HepG2 (cell line): ENCODE results near the gene SOCS1. TPM values are rescaled to one million over a fixed set of nuclear protein-coding genes. Genes with fewer than 3 reads are reported as not detected.

ENCODE experiments used
- ELF1 ChIP-seq: sonication (generic); formaldehyde crosslinking; IDR thresholded peaks from 2 replicates; pipeline ENCODE4 v1.4.0; 2020; ENCODE audit warnings: missing genetic modification reagents
- HDAC2 ChIP-seq: sonication (generic); formaldehyde crosslinking; IDR thresholded peaks from 2 replicates; pipeline ENCODE4 v1.4.0; 2020; ENCODE audit warnings: missing genetic modification reagents
- HHEX ChIP-seq: IDR thresholded peaks from 2 replicates; pipeline ENCODE4 v1.6.1; 2016; ENCODE audit warnings: control low read depth
- JUN ChIP-seq: sonication (generic); formaldehyde crosslinking; IDR thresholded peaks from 2 replicates; pipeline ENCODE4 v1.4.0; 2020; ENCODE audit warnings: mild to moderate bottlenecking, missing genetic modification reagents
- KLF15 ChIP-seq: sonication (generic); formaldehyde crosslinking; IDR thresholded peaks from 2 replicates; pipeline ENCODE4 v1.8.1; 2023; ENCODE audit warnings: borderline replicate concordance, mild to moderate bottlenecking, inconsistent platforms, missing genetic modification reagents, mixed read lengths
- KMT2A ChIP-seq: sonication (generic); formaldehyde crosslinking; IDR thresholded peaks from 2 replicates; pipeline ENCODE4 v1.4.0; 2020; ENCODE audit warnings: missing genetic modification reagents
- MAF1 ChIP-seq: sonication (generic); formaldehyde crosslinking; IDR thresholded peaks from 2 replicates; pipeline ENCODE4 v1.5.0; 2020; ENCODE audit warnings: missing genetic modification reagents, borderline replicate concordance
- MIER2 ChIP-seq: IDR thresholded peaks from 2 replicates; pipeline ENCODE4 v1.6.1; 2016; ENCODE audit warnings: missing biosample characterization, missing genetic modification reagents
- YY1 ChIP-seq: IDR thresholded peaks from 2 replicates; pipeline ENCODE4 v1.6.1; 2011; ENCODE audit warnings: low read length, low read depth, moderate library complexity, mild to moderate bottlenecking; ENCODE audit not compliant: insufficient read depth, insufficient replicate concordance
- ZNF230 ChIP-seq: sonication (generic); formaldehyde crosslinking; IDR thresholded peaks from 2 replicates; pipeline ENCODE4 v1.4.0; 2020; ENCODE audit warnings: mild to moderate bottlenecking, missing genetic modification reagents
- ZNF256 ChIP-seq: sonication (generic); formaldehyde crosslinking; conservative IDR thresholded peaks from 2 replicates; pipeline ENCODE4 v1.4.0; 2020; ENCODE audit warnings: missing genetic modification reagents
- ZNF44 ChIP-seq: sonication (generic); formaldehyde crosslinking; IDR thresholded peaks from 2 replicates; pipeline ENCODE4 v1.5.1; 2020; ENCODE audit warnings: mild to moderate bottlenecking, missing genetic modification reagents
- ZNF660 ChIP-seq: sonication (generic); formaldehyde crosslinking; IDR thresholded peaks from 2 replicates; pipeline ENCODE4 v1.5.1; 2020; ENCODE audit warnings: mild to moderate bottlenecking, low read depth, missing genetic modification reagents, borderline replicate concordance
- ZNF687 ChIP-seq: sonication (generic); formaldehyde crosslinking; IDR thresholded peaks from 2 replicates; pipeline ENCODE4 v1.5.1; 2020; ENCODE audit warnings: mild to moderate bottlenecking, missing genetic modification reagents, moderate library complexity
- ZNF792 ChIP-seq: IDR thresholded peaks from 2 replicates; pipeline ENCODE4 v1.6.1; 2016
- ZSCAN12 ChIP-seq: sonication (generic); formaldehyde crosslinking; IDR thresholded peaks from 2 replicates; pipeline ENCODE4 v1.9.0; 2021; ENCODE audit warnings: mild to moderate bottlenecking, missing genetic modification reagents
- polyA plus RNA-seq, 8 experiments: library from polyadenylated mRNA; depleted of rRNA in 3 of 8; stranded (reverse) in 7 of 8; unstranded in 1 of 8; fragments of >200 nt; fragmentation: Illumina TruSeq in 4 of 8; extraction: Trizol in 4 of 8; gene quantifications; 2 replicates each; pipeline versions ENCODE4 v1.2.1 to v1.2.3, GENCODE V29; 2011 to 2016; ENCODE audit warnings: low read depth in 4 of 8, missing spikeins in 1 of 8, mixed read lengths in 1 of 8; ENCODE audit not compliant: insufficient read depth in 1 of 8
- total RNA-seq, 5 experiments: library from RNA; depleted of rRNA; stranded (reverse); fragments of >200 nt; fragmentation: Illumina TruSeq; extraction: Trizol; gene quantifications; 2 replicates each; pipeline ENCODE4 v1.2.3, GENCODE V29; 2016; ENCODE audit warnings: low read depth in 1 of 5
- TF ChIP-seq, protein P1 (sequence below): fragments of 450-650 bp; IDR thresholded peaks from 2 replicates; pipeline ENCODE4 v1.6.1; 2017; ENCODE audit warnings: mild to moderate bottlenecking
- TF ChIP-seq, protein P2 (sequence below): sonication (generic); formaldehyde crosslinking; IDR thresholded peaks from 2 replicates; pipeline ENCODE4 v1.8.1; 2023; ENCODE audit warnings: mild to moderate bottlenecking, inconsistent platforms, moderate library complexity, missing genetic modification reagents, borderline replicate concordance
- TF ChIP-seq, protein P3 (sequence below): sonication (generic); formaldehyde crosslinking; IDR thresholded peaks from 2 replicates; pipeline ENCODE4 v1.8.0; 2022; ENCODE audit warnings: missing genetic modification reagents, low read depth, mild to moderate bottlenecking, borderline replicate concordance
- TF ChIP-seq, protein P4 (sequence below): sonication (generic); formaldehyde crosslinking; IDR thresholded peaks from 2 replicates; pipeline ENCODE4 v1.4.0; 2020; ENCODE audit warnings: mild to moderate bottlenecking, missing genetic modification reagents

SOCS1 gene
- total and polyA plus RNA-seq, 2 of the 13 experiments (the other 11 are each of a cell fraction or from before 2014, with no cell fraction given), result 5.3 to 6.3 TPM

- TF ChIP-seq, protein P1, sequence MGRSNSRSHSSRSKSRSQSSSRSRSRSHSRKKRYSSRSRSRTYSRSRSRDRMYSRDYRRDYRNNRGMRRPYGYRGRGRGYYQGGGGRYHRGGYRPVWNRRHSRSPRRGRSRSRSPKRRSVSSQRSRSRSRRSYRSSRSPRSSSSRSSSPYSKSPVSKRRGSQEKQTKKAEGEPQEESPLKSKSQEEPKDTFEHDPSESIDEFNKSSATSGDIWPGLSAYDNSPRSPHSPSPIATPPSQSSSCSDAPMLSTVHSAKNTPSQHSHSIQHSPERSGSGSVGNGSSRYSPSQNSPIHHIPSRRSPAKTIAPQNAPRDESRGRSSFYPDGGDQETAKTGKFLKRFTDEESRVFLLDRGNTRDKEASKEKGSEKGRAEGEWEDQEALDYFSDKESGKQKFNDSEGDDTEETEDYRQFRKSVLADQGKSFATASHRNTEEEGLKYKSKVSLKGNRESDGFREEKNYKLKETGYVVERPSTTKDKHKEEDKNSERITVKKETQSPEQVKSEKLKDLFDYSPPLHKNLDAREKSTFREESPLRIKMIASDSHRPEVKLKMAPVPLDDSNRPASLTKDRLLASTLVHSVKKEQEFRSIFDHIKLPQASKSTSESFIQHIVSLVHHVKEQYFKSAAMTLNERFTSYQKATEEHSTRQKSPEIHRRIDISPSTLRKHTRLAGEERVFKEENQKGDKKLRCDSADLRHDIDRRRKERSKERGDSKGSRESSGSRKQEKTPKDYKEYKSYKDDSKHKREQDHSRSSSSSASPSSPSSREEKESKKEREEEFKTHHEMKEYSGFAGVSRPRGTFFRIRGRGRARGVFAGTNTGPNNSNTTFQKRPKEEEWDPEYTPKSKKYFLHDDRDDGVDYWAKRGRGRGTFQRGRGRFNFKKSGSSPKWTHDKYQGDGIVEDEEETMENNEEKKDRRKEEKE, result no peak
- no peak for TF ChIP-seq YY1
- peak; percentile 51 for TF ChIP-seq ZNF687
- TF ChIP-seq MIER2 (CRISPR knock-in tag), result no peak
- no peak for TF ChIP-seq ZNF44 (CRISPR knock-in tag)
- TF ChIP-seq ZNF792 (CRISPR knock-in tag), result no peak
- TF ChIP-seq HDAC2 (CRISPR knock-in tag), result no peak
- TF ChIP-seq HHEX (CRISPR knock-in tag), result no peak
- TF ChIP-seq, protein P2, sequence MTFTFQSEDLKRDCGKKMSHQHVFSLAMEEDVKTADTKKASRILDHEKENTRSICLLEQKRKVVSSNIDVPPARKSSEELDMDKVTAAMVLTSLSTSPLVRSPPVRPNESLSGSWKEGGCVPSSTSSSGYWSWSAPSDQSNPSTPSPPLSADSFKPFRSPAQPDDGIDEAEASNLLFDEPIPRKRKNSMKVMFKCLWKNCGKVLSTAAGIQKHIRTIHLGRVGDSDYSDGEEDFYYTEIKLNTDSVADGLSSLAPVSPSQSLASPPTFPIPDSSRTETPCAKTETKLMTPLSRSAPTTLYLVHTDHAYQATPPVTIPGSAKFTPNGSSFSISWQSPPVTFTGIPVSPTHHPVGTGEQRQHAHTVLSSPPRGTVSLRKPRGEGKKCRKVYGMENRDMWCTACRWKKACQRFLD (CRISPR knock-in tag), result no peak
- no peak for TF ChIP-seq JUN
- TF ChIP-seq ZNF230, result 0 out of 2 replicates have a peak, but pooled peaks have one; percentile 32
- no peak for TF ChIP-seq ZNF660 (CRISPR knock-in tag)
- no peak for TF ChIP-seq ZNF256 (CRISPR knock-in tag)
- no peak for TF ChIP-seq KLF15
- TF ChIP-seq, protein P3, sequence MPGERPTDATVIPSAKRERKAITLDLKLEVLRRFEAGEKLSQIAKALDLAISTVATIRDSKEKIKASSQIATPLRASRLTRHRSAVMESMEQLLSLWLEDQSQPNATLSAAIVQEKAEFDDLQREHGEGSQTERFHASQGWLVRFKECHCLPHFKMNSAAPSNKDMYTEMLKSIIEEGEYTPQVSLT (CRISPR knock-in tag), result no peak
- no peak for TF ChIP-seq MAF1 (CRISPR knock-in tag)
- no peak for TF ChIP-seq KMT2A (CRISPR knock-in tag)
- TF ChIP-seq, protein P4, sequence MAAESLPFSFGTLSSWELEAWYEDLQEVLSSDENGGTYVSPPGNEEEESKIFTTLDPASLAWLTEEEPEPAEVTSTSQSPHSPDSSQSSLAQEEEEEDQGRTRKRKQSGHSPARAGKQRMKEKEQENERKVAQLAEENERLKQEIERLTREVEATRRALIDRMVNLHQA (CRISPR knock-in tag), result no peak
- no peak for TF ChIP-seq ELF1
- TF ChIP-seq ZSCAN12, result no peak
These were observed 21.0 kb upstream of the SOCS1 start (continued) for GRCh38 chr16:11276896-11277593.
